Inferior parietal cortex (tissue), 1 donor: ENCODE data around the gene ARHGEF39.
"Not testable (repeated sequence)": the region's sequence is repeated elsewhere in the genome, so short reads cannot be mapped to it uniquely, and the experiment has no call there.

Experiments used
- DNase-seq: peaks from one replicate; pipeline ENCODE4 v3.0.0-alpha.2; 2016; ENCODE audit errors: extremely low spot score

The ARHGEF39 gene

GRCh38 chr9:35618854-35619799, 45.9 kb downstream of the ARHGEF39 start:
- DNase-seq: no peak

DNA sequence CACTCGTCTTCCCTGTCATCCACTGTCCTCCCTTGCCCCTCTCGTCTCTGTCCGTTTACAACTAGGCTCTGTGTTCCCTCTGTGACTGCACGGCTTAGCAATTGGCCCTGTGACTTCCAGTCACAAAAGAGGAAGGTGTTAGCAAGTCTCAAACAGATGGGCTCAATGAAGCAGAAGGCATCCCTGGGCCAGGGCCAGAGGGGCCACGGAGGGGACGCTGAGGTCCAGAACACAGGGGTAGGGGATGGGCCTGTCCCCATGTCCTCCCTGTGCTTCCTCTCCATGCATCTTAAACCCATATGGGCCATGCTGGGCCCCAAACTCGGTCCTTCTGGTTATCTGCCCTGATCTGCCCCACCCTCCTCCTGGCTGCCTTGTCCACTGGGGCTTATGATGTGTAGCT, 46.7 kb downstream of the ARHGEF39 start, which contains the start of gene CD72:
TSS of gene CD72 (minus strand) at position 89 of the 403 bp plus-strand sequence. CDS start 110 bp downstream, outside the sequence.
- no peak for DNase-seq

DNA sequence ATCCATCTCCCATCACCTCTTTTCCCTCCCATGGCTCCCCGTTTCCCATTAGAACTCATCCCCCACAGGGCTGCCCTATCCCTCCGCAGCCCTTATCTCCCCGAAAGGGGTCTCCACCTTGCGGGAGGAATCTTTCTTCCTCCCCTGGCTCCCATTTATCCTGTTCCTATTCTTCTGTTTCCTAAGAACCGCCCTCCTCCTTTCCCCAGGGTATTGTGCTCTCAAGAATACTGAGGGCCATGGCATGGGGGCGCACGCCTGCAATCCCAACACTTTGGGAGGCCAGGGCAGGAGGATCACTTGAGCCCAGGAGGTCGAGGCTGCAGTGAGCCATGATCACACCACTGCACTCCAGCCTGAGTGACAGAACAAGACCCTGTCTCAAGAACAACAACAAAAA, 47.4 kb downstream of the ARHGEF39 start:
- no peak for DNase-seq

DNA sequence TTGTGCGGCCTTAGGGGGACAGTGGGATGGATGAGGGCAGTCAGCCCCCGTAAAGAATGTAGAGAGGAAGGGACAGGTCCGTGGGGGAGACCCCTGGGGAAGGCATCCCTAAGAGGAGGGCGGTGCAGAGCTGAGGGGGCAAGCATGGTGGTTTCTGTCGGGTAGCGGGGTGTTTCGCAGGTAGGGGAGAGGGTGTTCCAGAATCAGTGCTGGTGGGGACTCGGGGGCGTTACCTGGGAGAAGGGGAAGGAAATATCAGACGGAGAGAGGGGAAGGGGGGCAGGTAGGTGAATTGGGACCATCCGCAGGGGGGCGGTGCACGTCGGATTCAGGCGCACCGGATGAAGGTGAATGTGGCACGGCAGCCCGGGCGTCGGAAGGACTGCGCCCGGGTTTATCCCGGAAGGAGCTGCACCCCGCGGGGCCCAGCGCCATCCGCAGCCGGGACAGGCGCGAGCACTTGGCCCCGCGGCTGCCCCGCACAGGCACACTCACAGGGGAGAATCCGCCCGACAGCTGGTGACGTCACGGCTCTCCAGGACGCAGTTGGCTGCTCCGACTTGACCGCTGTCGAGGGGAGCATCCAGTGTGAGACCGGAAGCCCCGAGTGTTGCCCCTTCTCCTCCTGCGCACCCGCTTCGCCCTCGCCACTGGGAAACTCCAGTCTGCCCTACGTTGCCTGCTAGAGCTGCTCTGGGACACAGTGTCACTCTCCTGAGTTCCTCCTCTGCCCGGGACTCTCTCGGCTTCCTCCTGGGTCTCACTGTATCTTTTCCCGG, 48.1 kb downstream of the ARHGEF39 start:
- no peak for DNase-seq

- DNase-seq: no peak
These were observed 48.9 kb downstream of the ARHGEF39 start for GRCh38 chr9:35615981-35616680.

DNA sequence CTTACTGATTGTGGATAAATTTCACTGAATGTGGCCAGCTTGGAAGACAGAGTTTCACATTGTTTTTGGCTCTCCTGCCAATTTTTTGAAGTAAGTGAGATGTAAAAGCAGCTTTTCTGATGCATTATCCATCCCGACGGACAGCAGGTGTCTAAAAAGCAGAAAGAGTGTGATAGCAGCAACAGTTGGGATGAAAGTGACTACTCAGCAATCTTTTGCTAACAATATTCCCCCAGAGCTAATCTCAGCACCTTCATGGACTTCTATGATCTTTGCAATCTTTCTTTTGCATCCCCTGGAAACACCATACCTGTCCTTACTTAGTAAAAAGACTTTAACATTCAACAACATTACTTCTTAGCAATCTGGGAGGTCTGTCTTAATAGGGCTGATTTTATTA, 52.2 kb downstream of the ARHGEF39 start:
- no peak for DNase-seq

DNA sequence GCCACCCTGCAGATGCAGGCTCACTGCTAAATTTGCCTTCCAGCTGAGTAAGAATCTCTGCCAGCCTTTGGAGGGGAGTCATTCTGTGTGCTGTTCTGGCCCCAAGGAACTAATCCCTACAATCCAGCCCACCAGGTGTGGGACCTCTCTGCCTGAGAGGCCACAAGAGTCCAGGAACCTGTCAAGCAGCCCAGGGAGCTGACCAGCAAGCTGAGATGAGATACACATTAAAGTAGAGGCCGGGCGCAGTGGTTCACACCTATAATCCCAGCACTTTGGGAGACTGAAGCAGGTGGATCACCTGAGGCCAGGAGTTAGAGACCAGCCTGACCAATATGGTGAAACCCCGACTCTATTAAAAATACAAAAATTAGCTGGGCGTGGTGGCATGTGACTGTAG, 52.9 kb downstream of the ARHGEF39 start:
- not testable (repeated sequence) for DNase-seq

GRCh38 chr9:35611230-35611797, 53.7 kb downstream of the ARHGEF39 start:
- DNase-seq: peak; percentile 48

GRCh38 chr9:35609820-35610163, 55.2 kb downstream of the ARHGEF39 start:
- no peak for DNase-seq
